ELR (cell line): ENCODE measurements around the gene ZBED4.
A peak's percentile ranks its signal among the peaks of the same experiment; 100 is the strongest.

Experiments
- DNase-seq: peaks from one replicate; pipeline ENCODE4 v3.0.0-alpha.2; 2015; ENCODE audit warnings: low read depth

ZBED4 gene

DNA sequence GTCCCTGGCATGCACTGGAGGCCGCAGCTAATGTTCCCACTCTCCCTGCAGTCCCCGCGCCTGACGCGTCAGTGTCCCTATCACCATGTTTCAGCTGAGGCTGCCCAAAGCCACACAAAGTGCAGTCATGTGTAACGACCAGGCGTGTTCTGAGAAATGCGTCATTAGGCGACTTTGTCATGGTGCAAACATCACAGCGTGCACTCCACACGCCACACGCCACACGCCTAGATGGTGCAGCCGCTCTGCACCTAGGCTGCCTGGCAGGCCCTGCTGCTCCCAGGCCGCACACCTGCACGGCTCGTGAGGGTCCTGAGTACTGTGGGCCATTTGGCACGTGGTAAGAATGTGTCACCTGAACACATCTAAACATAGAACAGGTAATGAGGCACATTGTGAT is 67.2 kb downstream of the ZBED4 start:
- no peak for DNase-seq

DNA sequence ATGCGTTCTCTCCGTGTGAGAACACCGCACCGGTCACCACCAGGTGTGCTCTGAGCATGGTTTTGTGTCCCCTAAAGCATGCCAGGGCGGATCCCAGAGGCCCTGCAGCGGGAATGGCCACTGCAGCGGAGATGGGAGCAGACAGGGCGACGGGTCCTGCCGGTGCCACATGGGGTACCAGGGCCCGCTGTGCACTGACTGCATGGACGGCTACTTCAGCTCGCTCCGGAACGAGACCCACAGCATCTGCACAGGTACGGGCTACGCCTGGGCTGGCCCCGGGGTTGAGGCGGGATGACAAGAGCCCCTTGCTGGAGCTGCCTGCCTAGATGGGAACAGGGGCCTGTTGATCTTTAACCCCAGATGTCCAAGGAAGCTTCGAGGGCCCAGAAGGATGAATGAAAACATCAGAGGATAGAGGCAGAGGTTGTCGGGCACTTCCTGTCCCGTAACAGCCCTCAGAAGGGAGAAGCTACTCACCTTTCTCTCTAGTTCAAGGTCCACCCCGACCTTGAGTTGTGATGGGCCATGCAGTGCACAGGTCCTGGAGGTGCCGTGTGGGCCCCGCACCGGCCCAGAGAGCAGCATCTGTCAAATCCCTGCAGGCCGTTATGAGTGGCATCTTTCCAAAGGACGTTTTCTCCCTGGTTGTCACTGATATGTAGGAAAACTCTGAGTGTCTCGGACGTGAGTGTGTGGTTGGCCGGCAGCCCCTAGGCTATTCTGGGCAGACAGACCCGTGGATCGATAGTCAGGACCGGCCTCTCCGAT is 68.0 kb downstream of the ZBED4 start:
- no peak for DNase-seq

DNA sequence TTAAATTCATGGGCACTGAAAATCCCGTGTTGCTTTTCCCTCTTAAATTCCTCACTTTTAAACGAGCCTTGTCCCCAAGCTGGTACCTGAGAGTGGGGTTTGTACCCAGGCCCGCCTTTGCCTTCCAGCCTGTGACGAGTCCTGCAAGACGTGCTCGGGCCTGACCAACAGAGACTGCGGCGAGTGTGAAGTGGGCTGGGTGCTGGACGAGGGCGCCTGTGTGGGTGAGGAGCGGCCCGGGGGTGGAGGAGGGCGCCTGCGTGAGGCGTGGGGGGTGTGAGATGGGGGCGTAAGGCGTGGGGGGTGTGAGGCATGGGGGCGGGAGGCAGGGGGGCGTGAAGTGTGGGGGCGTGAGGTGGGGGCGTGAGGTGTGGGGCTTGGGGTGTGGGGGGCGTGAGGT is 68.8 kb downstream of the ZBED4 start:
- DNase-seq = no peak

DNA sequence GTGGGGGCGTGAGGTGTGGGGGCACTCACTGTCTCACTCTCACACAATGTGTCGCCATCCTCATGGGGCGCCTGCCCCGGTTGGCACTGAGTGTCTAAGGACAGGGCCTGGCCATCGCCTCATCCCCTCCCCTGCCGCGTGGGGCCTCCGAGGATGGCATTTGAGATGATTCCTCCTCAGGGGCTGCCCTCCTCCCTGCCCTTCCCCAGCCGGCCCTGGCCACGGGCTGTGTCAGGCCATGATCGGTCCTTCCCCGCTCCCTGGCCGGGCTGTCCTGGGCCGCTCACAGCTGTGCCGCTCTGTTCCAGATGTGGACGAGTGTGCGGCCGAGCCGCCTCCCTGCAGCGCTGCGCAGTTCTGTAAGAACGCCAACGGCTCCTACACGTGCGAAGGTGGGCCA is 69.3 kb downstream of the ZBED4 start:
- no peak for DNase-seq

DNA sequence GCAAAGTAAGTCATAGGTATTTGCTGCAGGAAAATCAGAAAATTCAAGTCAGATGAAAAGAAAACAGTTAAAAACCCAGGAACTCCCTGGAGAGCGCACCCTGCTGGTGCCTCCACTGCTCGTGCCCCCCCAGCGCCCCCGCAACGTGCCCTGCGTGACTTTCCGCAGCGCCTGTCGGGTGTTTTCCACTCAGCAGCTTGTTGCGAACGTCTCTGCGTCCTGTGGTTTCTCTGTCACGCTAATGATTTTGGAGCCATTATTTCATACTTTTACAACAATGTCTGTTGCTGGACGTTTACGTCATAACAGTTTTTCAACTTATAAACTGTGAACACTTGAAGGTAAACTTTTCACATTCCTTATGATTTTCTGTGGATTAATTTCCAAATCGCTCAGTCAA is 69.8 kb downstream of the ZBED4 start:
- DNase-seq = no peak

DNA sequence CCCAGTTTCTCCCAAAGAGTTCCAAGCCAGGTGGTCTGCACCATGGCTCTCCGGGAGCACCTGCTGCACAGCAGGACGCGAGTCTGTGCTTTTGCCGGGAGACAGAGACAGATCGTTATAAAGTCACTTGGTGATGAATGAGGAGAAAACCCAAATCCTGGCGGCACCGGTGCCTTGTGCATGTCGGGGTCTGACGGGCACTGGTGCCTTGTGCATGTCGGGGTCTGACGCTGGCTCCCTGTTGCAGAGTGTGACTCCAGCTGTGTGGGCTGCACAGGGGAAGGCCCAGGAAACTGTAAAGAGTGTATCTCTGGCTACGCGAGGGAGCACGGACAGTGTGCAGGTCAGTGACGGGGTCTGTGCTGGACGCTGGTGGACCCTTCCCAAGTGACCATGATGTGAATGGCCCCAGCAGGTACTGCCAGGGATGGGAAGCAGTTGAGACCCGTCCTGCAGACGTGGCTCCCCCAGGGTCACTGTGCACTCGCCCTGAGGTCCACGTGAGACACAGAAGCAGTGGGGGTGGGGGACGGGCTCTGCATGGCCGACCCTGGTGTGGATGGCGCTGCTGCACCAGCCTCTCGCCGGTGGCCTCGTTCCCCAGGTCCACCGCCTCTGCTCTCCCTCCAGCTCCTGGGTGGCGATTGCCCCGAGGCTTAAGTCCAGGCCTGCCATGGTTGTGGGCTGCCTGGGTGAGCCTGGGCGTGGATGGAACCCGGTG is 70.6 kb downstream of the ZBED4 start:
- DNase-seq = no peak

DNA sequence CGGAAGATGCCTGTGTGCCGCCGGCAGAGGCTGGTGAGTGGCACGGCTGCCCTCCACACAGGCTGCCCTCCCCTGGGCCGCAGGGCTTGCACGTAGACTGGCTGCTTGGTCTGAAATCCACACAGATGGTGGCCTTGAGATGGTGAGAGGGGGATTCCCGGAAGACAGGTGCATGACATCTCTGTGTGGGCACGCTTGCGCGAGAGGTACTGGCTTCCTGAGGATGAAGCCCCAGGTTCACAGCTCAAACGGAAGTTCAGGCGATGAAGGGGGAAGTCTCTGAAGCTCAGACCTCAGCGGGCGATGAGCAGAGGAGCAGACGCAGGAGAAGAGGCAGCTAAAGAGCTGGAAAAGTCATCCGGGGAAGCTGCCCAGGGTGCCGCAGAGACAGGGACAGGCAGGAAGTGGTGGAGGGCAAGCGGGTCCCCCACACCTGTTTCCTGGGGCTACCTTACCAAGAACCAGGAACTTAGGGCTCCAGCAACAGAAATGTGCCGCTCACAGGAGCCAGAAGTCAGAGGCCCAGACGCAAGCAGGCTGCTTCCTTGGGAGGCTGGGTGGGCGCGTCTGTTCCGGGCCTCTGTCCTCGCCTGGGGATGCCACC is 72.0 kb downstream of the ZBED4 start:
- DNase-seq = no peak

DNA sequence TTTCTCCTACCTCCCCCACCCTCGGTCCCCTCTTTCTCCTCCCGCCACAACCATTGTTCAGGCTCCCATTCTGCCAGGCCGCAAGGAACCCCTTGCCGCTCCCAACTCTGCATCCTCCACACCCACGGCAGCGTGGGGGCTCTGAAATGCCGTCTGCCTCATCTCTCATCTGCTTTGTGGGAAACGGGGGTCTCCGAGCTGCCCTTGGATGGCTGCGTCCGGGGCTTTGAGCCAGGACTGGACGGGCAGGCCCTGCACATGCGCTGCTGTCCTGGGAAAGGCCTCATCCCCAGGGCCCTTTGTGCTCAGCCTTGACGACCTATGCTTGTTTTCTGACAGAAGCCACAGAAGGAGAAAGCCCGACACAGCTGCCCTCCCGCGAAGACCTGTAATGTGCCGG is 73.3 kb downstream of the ZBED4 start:
- no peak for DNase-seq

DNA sequence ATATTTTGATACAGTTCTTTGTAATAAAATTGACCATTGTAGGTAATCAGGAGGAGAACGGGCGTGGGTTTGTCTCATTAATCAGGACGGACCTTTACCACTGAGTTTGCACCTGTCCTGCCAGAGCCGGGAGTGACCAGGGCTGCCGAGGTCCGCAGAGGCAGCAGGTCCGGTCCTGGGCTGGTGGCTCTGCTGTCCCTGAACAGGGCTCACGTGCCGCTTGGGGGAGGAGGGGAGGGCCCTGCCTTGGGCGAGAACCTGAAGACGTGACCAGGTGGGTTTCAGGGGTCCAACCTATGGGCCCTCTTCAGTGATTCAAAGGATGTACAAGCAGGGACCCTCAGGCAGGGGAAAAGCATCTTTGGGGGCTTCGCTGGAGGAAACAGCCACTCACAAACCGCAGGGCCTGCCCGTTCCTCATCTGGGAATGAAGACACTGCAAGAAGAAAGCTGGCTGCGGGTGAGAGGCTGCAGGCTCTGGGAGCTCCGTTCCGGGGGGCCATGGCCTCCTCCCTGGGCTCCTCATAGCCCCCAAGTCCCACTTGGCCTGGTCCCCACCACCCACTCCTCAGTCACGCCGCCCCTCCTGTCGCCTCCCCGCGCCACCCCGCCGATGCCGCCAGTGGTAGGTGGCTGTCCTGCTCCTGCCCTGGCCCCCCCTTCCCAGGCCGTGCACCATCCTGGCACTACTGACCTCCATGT is 74.0 kb downstream of the ZBED4 start:
- DNase-seq = no peak

DNA sequence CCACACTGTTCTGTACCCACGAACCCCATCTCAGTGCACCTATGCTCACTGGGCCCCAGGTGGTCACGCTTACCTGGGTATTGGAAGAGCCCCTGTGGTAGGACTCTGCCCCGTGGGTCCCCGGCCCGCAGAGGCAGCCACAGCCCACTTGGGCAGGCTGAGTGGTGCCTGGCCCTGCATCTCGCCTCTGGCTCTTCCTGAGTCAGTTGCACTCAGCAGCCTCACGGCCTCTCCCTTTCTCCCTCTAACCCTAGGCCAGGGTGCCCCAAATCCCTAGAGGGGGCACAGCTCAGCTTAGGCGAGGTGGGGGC is 74.5 kb downstream of the ZBED4 start:
- DNase-seq = no peak

DNA sequence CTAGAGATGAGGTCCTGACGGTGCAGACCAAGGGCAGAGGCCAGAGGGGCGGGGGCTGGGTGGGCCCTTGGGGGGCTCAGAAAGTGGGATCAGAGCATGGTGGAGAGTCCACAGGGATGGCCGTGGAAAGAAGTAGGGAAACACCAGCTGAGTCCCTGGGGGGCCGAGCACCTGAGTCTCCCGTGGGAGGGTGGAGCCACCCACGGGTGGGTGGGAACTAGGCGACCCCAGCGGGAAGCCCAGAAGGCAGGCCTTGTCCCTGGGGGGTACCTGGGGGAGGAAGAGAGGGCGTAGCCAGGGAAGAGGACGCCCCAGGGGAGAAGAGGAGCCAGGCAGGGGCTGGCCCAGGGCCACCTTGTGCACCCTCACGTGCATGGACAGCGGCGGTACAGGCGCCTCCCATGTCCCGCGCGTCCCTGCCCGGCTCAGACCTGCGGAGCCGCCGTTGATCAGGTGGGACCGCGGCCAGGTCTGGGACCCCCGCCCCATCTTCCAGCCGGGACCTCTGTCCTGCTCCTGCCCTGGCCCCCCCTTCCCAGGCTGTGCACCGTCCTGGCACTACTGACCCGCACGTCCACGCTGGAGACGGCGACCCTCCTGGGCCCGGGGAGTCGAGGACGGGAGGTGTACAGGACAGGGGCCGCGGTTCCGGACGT is 75.0 kb downstream of the ZBED4 start:
- DNase-seq = no peak

DNA sequence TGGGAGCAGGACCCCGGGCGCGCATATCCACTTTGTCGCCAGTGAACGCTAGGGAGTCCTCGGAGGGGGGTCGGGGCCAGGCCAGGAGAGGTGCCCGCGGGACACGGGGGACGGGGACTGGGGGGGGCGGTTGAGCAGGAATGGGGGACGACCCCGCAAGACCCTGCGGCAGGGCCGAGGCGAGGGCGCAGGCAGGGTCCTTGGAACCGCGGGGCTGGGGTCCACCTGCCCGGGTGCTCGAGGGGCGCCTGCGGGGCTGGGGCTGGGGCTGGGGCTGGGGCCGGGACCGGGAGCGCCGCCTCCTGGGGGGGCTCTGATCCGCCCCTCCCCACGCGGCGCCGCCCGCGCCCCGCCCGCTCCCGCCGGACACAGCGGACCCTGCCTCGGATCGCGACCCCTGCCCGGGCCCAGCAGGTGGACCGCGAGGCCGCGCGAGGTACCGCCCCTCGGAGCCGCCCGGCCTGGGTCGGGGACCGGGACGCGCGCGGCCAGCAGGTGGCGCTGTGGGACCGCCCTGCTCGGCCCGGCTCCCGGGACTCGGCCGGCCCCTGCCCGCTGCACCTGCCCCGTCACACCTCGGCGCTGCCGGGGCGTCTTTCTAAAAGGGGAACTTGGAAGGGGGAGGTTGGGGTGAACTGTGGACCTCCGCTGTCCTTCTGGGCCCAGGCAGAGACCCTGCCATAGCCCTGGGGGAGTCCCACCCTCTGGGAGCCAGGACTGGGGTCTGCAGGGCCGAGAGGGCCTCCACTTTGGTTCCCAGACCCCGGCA is 75.8 kb downstream of the ZBED4 start:
- DNase-seq = peak; percentile 58

DNA sequence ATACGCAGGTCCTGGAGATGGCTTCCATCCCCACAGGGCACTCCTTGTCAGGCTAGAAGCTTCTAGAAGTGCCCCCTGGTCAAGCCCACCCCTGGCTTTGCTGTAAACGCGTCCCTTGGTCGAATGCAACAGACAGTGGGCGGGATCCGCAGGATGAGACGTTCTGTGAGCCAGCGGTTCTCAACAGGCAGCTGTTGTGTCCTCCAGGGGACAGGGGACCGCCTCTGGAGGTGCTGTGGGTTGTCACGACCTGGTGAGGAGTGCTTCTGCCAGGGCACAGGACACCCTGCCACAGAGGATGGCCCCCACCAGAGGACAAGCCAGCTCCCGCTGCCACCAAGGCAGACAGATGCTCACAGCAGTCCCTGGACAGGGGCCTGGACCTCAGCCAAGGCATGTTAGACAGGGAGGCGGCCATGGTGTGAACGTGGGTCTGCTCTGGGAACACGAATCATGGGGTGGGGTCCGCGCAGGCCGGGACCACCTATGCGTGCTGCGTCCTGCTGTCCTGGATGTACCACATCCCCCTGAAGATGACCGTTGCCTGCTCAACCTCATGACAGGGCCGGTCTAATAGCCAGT is 76.4 kb downstream of the ZBED4 start:
- no peak for DNase-seq

DNA sequence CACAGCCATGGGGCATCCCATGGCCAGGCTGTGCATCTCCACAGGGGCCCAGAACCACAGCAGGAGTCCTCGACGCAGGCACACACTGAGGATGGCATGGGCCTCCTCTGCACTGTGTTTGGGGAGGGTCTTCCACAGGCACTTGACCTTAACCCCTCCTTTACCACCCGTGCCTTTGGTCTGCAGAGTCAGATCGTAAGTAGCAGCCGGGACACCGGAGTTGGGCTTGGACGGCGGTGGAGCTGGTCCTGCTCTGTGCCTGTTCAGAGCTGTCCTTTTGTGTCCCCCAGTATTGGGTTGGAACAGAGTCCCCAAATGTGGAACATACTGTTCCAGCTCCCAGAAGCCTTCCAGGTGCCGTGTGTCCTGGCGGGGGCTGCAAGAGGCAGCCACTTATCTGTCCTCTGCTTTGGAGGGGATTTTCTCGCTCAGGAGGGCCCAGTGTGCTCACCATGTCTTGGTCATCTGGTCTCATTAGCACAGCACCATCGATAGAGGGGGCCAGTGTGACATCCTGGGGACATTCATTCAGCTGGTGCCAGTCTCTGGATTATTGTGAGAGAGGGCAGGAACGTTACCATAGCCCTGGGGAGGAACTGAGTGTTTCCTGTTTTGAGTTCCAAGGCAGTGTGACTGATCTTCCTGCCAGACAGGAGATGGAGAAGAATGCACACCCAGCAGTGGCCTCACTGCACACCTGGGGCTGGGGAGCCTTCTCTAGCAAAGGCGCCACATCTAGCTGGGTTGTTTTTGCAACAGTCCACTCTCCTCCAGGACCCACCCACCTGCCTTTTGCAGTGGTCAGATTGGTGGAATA is 77.2 kb downstream of the ZBED4 start:
- peak; percentile 73 for DNase-seq

DNA sequence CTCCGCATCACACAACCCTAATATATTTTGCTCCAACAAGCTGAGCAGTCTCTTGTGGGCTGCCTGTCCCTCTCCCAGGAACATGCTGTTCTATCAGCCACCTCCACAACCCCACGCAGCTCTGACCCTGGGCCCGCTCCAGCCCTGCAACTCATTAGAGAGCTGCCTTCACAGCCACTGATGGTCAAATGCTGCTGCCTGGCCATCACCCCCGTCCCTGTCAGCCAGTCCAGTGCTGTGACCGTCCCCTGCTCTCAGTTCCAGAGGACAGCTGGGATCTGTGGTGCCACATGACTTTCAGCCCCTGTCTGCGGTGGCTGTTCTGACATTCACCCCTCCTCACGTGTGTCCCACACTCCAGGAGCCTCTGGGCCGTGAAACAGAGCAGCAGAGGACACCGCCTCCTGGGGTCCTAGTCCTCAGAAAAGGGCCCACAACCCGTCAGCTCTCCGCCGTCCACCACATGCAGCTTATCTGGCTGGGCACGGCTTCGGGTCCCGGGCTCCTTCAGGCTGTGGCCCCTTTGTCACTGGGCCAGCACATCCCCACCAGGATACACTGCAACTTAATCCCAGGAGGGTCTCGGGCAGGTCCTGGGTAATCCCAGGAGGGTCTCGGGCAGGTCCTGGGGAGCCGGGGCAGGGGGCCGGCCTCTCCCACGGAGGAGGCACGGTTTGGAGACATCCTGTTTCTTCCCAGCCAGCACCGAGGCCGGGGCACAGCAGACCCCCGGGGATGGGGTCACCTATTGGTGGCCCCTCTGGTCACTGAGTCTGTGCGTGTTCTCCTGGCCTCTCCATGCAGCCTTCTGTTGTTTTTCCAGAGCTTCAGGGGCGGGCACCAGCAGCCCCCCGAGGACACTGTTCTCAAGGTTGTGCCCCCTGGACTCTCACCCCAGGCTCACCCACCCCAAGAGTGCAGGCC is 79.9 kb downstream of the ZBED4 start:
- DNase-seq = no peak

DNA sequence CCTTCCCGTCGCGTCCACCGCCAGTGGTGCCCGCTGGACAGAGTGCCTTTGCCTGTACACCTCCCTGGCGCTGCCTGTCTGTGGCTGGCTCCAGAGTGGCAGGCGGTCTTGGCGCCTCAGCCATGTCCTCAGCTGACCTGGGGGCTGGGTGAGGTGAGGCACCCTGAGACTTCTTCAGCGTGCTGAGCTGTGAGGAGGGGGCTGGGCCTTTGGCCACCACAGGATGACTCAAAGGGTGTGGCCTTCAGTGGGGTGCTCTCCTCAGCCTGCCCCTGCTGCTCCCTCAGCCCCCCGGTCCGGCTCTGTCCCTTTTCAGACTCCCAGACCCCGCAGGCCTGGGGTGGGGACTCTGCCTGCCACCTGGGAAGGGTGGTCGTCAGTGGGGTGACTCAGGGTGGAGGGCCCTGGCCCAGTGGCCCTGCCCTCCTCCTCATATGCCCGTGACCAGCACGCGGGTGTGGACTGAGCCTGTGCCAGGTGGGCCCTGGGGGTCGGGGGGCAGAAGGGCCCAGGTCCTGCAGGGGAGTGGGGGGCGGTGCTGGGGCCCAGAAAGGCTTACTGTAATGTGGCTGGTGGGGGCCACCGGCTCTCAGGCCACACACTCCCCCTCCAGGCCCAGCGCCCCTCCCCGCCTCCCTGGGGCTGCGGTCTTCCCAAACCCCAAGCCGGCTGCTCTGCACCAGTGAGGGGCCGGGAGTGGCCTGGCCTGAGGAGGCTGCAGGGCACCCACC is 80.7 kb downstream of the ZBED4 start:
- DNase-seq = peak; percentile 61

DNA sequence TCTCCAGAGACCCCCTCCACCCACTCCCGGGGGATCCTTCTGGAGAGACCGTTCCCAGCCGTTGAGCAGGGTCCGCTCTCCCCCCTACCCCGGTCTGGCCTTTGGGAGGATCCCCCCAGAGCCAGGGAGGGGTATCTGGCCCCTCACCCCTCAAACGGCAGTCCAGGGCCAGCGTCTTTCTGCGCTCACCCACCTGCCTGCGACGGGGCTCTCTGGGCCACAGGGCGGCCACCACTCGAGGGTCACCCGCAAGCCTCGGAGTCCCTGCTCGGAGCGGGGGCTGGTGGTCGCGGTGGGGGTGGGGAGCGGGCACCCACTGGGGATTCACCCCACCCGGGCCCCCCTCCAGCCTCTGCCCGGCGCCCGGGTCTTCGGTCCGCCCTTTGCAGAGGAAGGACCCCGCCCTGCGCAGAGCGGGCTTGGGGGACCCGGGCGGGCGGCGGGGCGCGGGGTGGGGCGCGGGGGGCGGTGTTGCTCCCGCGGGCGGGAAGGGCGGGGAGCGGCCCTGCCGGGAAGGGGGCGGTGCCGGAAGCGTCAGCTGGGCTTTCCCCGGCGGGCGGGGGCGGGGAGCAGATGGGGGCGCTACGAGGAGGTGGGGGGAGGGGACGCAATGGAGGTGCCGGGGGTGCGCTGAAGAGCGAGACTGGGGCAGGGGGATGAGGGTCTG is 81.4 kb downstream of the ZBED4 start:
- DNase-seq = peak; percentile 69

DNA sequence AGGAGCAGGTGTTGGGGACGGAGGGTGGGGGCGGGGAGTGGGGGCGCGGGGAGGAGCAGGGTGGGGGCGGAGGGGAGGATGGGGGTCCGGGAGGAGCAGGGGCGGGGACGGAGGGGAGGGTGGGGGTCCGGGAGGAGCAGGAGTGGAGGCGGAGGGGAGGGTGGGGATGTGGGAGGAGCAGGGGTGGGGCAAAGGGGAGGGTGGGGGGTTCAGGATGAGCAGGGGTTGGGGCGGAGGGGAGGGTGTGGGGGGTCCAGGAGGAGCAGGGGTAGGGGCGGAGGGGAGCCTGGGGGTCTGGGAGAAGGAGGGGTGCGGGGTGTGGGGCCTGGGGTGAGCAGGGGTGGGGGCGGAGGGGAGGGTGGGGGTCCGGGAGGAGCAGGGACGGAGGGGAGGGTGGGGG is 81.9 kb downstream of the ZBED4 start:
- DNase-seq = no peak
